HG02642 (cell line): ENCODE measurements around the gene PHF19.

Experiments used
- ATAC-seq: cut with Tn5 transposase; IDR thresholded peaks from one replicate; pipeline ENCODE4 v1.9.1; 2021; ENCODE audit warnings: mild to moderate bottlenecking; ENCODE audit not compliant: unreplicated experiment, poor library complexity

Gene PHF19

DNA sequence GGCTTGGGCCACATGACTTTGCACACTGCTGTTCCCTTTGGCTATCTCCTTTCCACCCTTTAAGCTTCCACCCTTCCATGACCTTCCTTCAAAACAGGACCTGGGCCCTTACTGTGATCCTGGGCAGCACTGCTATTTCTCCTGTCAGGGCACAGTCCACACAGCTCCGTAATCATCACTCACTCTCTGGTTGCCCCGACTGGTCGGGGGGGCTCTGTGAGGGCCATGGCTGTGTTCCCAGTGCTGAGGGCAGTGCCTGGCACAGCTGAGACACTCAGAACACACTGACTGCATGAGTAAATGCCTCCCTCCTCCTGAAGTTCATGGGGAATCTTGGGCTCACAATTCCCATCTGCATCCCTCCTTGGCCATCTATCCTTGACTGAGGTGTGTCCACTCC is 37.4 kb upstream of the PHF19 start:
- ATAC-seq, result no peak

DNA sequence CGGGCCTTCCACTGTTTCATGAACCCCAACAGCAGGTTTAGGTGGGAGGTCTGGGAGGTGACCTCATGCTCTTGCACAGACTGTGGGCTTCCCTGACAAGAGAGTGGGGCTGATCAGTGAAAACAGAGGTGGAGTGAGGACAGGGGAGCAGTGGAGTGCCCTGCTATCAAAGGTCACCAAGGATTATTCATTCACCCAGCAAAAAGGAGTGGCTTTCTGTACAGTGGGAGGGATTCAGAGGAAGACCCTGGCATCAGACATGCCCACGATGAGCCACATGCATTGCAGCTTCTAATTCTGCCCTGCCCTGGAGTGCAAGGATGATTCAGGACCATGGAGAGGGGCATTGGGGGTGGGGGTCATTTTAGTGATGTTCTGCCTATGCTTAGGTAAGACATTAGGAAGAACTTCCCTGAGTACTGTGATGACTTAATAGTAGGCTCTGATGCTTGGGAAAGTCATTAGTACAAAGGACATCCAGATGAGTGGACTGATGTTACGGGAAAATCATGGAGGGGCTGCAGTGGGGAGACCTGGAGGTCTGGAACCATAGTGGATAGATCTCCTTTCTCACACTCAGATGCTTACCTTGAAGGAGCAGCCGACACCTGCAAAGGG is 36.8 kb upstream of the PHF19 start:
- ATAC-seq, result no peak

DNA sequence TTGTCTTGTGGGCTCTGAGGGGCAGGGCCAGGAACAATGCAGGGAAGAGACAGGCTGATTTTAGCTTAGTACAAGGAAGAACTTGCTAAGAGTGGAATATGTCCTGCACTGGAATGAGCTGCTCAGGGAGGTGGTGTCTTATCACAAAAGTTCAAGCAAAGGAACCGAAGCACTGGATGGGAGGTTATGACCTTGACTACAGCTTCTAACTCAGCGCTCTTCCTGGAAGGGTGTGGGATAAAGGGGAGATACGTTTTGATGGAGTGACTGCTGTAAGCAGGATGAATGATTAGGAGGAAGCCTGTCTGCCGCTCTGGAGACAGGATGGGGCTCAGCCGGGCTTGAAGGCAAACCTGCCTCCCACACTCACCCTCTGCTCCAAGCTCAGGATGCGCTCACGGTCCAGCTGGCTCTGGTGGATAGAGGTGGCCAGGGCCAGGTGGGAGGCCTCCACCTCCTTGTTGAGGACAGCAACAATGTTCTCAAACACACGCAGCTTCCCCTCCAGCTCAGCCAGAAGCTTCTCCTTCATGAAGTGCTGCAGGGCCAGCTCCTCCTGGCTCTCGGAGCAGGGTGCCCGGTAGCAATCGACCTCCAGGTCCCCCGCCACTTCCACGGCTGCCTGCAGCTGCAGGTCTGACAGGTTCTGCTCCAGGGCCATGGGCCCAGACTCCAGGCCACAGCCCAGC is 36.1 kb upstream of the PHF19 start:
- ATAC-seq, result no peak

DNA sequence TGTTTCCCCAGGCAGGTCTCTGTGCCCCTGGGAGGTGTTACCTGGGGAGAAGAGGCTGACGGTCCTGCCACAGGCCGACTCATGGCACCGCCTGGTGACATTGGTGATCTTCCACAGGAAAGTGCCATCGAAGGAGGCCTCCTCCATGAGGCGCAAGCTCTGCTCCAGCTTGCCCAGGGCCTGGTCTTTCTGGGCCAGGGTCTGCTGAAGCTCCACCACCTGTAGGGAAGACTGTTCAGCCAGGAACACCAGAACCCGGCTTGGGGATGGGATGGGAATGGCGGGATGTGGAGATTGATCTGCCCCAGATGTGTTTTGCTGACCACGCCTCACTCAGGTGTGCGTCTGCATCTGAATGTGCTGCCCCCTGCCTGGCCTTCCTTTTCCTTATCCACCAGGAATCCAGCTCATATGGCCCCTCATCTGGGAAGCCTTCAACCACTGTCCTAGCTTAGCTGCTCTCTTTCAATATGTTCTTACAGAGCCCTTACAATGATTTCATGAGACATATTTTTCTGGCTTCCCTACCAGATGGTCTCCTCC is 34.4 kb upstream of the PHF19 start:
- ATAC-seq, result no peak

DNA sequence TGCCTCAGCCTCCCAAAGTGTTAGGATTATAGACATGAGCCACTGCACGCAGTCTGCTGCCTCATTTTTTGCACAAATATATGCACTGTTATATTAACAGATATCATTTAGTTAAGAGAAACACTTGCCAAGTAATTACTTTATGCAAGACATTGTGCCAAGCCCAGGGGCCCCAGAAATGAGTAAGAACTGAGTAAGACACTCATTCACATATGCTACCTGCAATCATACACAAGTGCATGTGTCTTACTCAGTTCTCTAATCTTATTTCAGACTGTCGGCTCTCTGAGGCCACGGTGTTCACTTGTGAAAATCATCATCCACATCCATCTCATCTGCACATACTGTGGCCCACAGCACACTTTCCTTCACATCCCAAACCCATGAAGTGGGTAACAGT is 33.7 kb upstream of the PHF19 start:
- ATAC-seq, result no peak

DNA sequence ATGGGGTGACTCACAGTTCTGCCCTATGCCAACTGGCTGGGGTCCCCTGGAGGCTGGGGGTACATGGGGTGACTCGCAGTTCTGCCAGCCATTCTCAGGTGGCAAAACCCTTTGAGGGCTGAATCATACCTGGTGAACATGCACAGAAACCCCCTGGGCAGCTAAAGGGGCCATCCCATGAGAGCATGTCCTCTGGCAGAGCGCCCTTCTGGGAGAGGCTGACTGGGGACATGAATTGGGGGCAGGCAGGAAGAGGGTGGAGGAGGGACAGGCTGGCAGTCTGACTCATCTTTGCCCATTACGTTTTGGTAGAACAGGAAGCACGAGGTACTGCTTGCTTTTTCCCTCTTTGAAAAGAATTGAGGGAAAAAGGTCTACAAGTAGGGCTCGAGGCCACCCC is 32.9 kb upstream of the PHF19 start:
- ATAC-seq, result no peak

DNA sequence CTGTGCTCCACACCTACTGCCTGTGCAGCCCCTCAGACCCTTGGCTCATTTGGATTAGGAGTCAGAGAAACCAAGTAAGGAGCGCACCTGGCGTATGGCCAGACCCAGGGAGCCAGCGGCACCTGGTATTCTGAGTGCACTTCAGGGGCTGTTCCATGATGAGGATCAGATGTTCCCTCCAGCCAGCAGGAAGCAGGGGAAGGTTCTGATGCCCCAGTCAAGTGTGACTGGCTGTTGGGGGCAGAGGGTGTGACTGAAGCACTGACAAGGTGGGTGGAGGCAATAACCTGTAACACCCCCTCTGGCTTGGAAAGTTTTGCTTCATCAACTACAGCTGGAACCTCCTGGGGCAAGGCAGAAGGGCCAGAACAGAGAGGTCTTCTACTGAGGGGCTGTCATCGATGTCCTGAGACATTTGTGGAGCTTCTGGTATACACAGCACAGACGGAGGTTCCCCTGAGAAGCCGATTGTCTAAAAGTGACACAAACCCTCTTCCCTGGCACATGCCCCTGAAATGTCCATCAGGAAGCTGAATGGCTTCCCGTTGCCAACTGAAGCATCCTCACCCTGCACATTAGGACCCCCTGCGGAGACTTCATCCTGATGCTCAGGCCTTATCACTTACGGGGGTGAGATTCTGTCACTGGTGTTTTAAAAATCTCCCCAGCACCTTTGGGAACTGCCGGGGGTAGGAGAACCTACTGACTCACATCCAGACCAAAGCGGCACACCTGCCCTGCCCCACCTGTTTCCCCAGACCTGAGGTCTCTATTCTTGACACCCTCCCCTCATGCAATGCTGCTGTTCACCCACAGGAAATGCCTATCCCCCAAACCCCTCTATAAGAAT is 28.6 kb upstream of the PHF19 start:
- ATAC-seq, result no peak

DNA sequence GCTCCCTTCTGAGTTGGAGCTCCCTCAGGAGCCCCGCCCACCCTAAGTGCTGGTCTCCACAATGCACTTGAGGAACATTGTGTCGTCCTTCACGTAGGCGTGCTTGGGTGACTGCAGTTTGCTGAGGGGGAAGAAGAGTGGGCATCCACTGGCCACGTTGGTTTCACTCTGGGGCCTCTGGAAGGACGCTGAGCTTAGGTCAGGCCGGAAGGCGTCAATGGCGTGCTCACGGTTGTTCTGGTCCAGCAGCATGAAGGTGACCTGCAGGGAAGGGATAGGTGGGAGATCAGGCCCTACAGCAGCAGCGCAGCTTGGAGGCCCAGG is 28.0 kb upstream of the PHF19 start:
- ATAC-seq, result no peak

DNA sequence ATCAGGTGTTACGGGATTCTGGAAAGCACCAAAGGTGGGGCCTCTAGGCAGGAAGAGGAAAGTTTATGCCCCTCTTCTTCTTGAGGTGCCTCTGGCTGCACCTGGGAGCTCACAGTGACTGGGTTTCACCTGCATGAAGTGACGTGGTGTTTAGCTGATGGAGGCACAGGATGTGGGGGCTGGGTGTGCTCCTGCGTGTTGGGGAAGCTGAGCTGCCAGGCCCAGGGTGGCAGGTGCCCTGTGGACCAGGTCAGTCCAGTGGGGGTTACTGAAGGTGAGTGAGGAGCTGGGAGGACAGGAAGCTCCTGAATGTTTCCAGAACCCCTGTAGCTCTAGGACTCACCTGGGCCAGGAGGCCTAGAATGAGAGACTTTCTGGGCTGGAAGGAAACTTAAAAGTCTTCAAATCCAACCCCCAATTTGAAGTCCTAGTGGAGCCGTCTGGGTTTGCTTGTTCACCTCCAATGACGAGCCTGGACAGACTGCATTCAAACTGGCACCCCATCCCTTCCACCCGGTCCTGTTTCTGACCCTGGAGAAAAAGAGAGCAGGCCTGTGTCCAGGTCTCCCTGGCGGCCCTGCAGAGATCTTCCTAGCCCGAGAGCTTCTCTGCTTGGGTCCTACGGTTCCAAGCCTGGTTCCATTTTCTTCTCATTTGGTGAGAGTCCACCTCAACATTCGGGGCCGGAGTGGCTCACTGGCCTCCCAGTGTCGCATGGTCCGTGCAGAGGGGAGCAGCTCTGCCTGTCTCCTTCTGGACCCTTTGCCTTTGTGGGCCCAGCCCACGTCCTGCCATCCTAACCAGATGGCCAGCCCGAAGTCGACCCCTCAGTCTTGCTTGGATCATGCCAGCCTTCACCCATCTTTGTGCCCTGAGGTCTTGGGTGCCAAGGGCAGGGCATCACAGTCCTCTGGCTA is 27.3 kb upstream of the PHF19 start:
- ATAC-seq, result no peak

DNA sequence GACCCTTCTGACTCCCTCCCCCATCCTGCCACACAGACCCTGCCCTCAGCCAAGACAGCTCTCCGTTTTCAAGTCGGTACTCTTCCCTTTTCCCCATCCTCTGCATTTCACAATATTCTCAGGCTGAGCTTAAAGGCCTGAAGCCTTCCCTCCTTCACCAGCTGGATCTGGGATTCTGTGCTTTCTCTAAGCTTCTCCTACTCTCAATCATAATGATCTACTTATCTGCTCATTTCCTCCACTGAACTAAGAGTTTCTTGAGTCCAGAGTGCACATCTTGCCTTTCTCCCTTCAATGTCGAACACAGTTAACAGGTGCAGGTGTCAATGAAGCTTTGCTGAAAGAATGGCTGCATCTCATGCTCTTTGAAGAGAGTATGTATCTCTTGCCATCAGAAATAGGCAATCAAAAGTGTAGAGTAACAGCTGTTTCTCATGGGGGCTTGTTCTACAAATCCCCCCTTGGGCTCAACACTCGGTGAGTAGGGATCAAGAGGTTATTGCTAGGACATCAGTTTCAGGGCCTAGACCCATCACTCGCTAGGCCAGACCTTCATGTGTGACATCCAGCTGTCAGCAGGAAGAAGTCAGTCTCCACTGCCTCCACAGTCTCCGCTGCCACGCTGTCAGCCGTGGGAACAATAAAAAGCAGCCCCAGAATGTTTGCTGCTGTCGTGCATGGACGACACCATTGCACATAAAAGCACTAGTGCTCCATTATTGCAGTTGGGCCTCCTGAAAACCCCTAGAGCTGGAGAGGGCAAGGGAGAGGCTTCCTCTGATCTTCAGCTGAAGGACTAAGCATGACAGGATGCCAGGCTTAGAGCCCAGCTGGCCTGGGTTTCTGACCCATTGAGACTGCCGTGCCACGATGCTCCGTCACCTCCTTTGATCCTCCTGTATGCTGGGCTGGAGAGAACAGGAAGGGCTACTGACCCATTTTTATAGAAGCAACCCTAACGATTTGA is 25.9 kb upstream of the PHF19 start:
- ATAC-seq, result no peak

DNA sequence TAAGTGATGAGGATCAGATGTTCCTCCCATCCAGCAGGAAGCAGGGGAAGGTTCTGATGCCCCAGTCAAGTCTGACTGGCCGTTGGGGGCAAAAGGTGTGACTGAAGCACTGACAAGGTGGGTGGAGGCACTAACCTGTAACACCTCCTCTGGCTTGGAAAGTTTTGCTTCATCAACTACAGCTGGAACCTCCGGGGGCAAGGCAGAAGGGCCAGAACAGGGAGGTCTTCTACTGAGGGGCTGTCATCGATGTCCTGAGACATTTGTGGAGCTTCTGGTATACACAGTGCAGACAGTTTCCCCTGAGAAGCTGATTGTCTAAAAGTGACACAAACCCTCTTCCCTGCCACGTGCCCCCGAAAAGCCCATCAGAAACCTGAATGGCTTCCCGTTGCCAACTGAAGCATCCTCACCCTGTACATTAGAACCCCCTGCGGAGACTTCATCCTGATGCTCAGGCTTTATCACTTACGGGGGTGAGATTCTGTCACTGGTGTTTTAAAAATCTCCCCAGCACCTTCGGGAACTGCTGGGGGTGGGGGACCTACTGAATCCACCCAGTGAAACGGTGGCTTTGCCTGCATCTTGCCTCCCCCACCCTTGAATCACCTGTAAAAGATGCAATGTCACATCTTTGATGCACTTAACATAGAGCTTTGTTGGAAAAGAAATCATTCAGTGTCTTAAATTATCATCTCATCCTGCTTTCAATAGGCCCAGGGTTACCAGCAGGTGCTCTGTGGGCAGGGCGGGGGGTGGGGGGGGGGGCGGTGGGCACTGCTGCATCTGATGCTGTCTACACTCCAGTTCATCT is 25.0 kb upstream of the PHF19 start:
- no peak for ATAC-seq

DNA sequence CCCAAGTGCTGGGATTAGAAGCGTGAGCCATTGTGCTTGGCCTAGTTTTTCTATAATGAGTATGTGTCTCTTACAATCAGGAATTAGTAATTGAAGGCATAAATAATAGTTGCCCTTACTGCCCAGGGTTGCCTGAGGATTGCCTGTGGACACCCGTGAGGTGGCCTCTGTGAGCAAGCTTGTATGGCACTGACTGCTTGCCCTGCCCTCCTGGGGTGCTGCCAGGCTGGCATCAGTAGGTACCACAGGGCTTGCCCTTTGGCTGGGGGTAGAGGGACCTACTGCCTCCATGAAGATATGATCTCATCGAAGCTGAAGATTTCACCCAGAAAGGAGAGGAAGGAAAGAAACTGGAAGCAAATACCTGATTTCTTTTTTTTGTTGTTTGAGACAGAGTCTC is 23.8 kb upstream of the PHF19 start:
- no peak for ATAC-seq

DNA sequence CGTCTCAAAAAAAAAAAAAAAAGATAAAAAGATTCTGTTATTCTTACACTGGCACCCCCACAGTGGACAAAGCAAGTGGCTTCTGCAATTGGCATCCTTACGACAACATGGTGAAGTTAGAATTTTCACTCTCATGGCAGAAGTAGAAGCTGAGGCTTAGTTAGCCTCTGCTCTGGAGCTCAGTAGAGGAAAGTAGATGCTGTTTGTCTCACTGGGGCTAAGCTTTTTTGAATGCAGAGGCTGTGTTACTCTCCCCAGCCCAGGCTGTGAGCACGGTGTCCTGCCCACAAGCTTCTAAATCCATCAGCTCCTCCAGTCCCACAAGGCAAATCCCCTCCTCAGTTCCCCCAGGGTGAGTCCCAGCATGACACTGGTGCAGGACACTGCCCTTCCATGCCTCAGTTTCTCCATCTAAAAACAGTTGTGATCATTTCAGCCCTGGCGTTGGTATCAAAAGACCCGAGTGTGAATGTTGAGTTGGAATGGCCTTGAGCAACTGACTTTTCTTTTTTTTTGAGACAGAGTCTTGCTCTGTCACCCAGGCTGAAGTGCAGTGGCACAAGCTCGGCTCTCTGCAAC is 22.6 kb upstream of the PHF19 start:
- ATAC-seq, result no peak

DNA sequence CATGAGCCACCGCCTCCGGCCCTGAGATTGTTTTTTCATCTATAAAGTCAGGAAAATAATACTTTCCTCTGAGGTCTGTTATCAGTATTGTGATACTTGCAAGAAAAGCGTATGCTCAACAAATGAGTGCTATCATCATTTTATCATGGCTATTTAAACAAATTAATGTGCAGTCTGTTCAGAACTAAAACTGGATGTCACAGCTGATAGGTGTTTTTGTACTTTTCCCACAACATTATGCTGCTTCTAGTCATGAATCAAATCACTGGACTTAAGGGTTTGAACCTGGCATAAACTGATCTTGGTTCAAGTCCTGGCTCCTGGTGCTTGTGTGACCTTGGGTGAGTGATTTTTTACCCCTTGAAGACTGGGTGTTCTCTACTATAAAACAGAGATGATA is 21.4 kb upstream of the PHF19 start:
- no peak for ATAC-seq

DNA sequence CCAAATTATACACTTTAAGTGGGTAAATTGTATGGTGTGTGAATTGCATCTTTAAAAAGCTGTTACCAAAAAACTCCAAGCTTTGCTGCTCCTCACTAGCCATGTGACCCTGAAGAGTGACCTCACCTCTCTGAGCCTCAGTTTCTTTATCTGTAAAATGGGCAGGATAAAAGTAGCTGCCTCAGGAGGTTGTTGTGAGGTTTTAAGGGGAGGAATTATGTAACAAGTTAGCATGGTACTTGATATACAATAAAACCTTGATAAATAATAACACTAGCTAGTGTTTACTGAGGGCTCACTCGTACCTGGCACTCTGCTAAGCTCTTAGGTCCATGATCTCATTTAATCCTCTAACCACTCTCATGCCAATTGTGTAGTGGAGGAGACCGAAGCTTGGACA is 19.0 kb upstream of the PHF19 start:
- ATAC-seq, result no peak

DNA sequence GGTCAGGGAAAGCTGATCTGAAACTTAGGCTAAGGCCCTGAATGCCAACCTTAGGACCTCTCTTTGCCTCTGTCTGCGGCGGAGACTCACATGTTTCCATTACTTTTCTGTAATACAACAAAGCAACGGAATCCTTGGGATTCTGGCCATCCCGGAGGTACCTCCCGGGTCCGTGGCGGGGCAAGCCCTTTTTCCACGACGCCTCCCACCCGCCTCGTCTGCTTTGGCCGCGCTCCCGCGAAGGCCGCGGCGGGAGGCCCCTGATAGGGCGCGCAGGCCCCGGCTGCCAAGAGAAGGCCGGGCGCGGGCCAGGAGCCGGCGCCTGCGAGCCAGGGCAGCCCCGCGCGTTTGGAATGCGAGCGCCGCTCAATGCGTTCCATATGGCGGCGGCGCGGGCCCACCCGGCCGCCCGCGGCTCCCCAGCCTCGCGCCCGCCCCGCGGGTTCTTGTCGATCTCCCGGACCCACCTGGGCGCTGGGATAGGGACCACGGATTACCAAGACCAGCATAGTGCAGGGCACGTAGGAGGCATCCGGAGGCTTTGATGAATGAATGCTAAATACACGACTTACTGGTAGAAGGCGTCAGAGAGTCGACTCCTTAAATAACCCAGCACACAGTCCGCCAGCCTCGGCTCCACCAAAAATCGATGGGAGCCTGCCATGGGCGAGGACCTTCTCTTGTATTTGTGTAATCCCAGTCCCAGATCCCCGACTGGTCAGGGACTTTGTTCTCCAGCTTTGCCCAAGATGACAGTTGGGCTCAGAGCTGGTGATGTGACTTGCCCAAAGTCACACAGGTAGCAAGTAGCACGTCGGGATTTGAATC is 17.5 kb upstream of the PHF19 start:
- ATAC-seq, result no peak

DNA sequence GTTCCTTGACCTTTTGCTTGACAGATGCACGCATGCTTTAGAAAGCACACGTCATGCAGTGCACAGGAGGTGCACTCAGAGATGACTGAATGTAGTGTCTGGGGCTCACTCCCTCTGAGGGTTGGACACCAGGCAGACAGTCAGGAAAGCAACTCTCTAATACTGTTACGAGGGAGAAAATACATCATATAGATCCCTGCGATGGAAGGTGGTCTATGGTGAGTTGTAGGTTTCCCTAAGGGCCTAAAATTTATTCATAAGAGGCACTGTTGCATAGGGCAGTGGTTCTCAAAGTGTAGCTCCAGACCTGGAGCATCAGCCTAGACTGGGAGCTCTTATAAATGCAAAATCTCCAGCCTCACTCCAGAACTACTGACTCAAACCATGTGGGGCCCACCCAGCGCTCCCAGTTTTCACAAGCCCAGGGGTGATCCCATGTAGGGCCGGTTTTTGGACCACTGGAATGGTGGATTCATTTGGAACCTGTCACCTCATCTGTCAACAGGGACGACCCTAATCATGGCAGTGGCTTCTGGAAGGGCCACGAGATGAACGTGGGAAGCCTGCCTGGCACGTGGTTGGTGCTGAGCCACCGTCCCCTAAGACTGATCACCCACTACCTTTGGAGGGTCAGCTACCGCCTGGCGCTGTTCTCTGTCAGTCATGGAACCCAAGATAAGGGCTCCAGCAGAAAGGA is 16.8 kb upstream of the PHF19 start:
- ATAC-seq, result no peak
